K562 (cell line): Measurements from ENCODE around the gene C10orf95. TPM values are rescaled to one million over a fixed set of nuclear protein-coding genes. Genes with fewer than 3 reads are reported as not detected.

Source experiments
- ATAC-seq: fragments of 200-7000 bp; cut with Tn5 transposase; 3 replicates; pipeline ENCODE4 v1.9.1; 2020; ENCODE audit warnings: moderate library complexity
- BruUV-seq: library from RNA; stranded (reverse); fragments of 400-500 nt; replicated peaks from 2 replicates; lab custom pipeline; 2021; lab: Mats Ljungman, UMichigan
- CTCF ChIA-PET: fragments of 300-600 bp; formaldehyde crosslinking; extraction: SDS; loops from one replicate; lab custom pipeline; 2021; ENCODE audit warnings: low intra/inter-chr PET ratio; lab: Yijun Ruan, JAX
- POLR2A ChIA-PET: fragments of 300-600, 350-650 bp; sonication (Branson Sonifier 250); formaldehyde crosslinking; extraction: SDS; loops from one replicate; lab custom pipeline; 2021; ENCODE audit warnings: antibody characterized with exemption, inconsistent platforms; lab: Yijun Ruan, JAX
- DNase-seq, 4 experiments: peaks; one replicate each; pipeline versions ENCODE4 v3.0.0 to v3.0.0-alpha.2; 2011 to 2018; ENCODE audit warnings: low spot score in 3 of 4, mixed read lengths in 3 of 4; ENCODE audit errors: extremely low read depth in 1 of 4
- FAIRE-seq: peaks from 2 replicates; lab custom pipeline; 2011; peaks lifted over from hg19 to GRCh38; lab: Jason Lieb, UNC
- H2AFZ ChIP-seq: 2 replicates; pipeline ENCODE4 v1.6.0; 2011; ENCODE audit warnings: low read depth, low read length, control low read depth, inconsistent platforms
- H3K27ac ChIP-seq: fragments of 200-600 bp; 3 replicates; pipeline ENCODE4 v1.8.0; 2011; ENCODE audit warnings: low read depth, mild to moderate bottlenecking, control low read depth, inconsistent platforms, low read length, moderate library complexity, mixed read lengths; ENCODE audit errors: extremely low read depth
- H3K27me3 ChIP-seq, 2 experiments: fragments of 300-600 bp in 1 of 2; 2 replicates in 1 of 2; 3 replicates in 1 of 2; pipeline versions ENCODE4 v1.6.0 to v1.8.0; 2011; ENCODE audit warnings: inconsistent platforms in 2 of 2, low read length in 2 of 2, mild to moderate bottlenecking in 1 of 2, mixed read lengths in 1 of 2, moderate library complexity in 1 of 2; ENCODE audit not compliant: control insufficient read depth in 2 of 2, insufficient read depth in 2 of 2
- H3K36me3 ChIP-seq: fragments of 300-600 bp; 3 replicates; pipeline ENCODE4 v1.8.0; 2011; ENCODE audit warnings: mild to moderate bottlenecking, low read length, inconsistent platforms; ENCODE audit not compliant: control insufficient read depth, insufficient read depth
- H3K4me1 ChIP-seq, 2 experiments: fragments of 200-600 bp in 1 of 2; replicated peaks in 1 of 2; 2 replicates in 1 of 2; 3 replicates in 1 of 2; pipeline versions ENCODE4 v1.5.1 to v1.8.0; 2011; ENCODE audit warnings: inconsistent platforms in 2 of 2, low read length in 2 of 2, mild to moderate bottlenecking in 1 of 2, mixed read lengths in 1 of 2, moderate library complexity in 1 of 2; ENCODE audit not compliant: control insufficient read depth in 2 of 2, insufficient read depth in 2 of 2
- H3K4me2 ChIP-seq: 2 replicates; pipeline ENCODE4 v1.6.1; 2011; ENCODE audit warnings: low read length, control low read depth, inconsistent platforms, mixed read lengths; ENCODE audit not compliant: insufficient read depth
- H3K4me3 ChIP-seq: fragments of 200-600 bp; sonication (generic), shearing (Covaris generic); 2 replicates; pipeline ENCODE4 v1.5.1; 2016; ENCODE audit warnings: control low read depth, inconsistent platforms
- H3K79me2 ChIP-seq: fragments of 200-600 bp; 3 replicates; pipeline ENCODE4 v1.8.0; 2011; ENCODE audit warnings: low read length, inconsistent platforms; ENCODE audit not compliant: control insufficient read depth, insufficient read depth
- H3K9ac ChIP-seq, 2 experiments: 2 replicates each; pipeline versions ENCODE4 v1.6.0 to v1.6.1; 2011; ENCODE audit warnings: low read depth in 2 of 2, low read length in 2 of 2, control low read depth in 1 of 2, inconsistent platforms in 1 of 2, mild to moderate bottlenecking in 1 of 2, mixed read lengths in 1 of 2; ENCODE audit not compliant: insufficient read depth in 1 of 2
- H3K9me1 ChIP-seq: one replicate; pipeline ENCODE4 v1.6.0; 2011; ENCODE audit warnings: inconsistent platforms, mild to moderate bottlenecking, low read length, moderate library complexity; ENCODE audit not compliant: control insufficient read depth, insufficient read depth
- H3K9me3 ChIP-seq: replicated peaks from 2 replicates; pipeline ENCODE4 v1.5.1; 2011; ENCODE audit warnings: low read depth, low read length, inconsistent platforms; ENCODE audit not compliant: control insufficient read depth, insufficient read depth
- H4K20me1 ChIP-seq: replicated peaks from 2 replicates; pipeline ENCODE4 v1.6.1; 2011; ENCODE audit warnings: low read length, inconsistent platforms, mixed read lengths; ENCODE audit not compliant: control insufficient read depth, insufficient read depth
- MLLT1 ChIP-seq, 2 experiments: fragments of 450-650 bp; IDR thresholded peaks; 2 replicates each; pipeline ENCODE4 v1.6.1; 2016
- POLR2G ChIP-seq: fragments of 200-400 bp; formaldehyde crosslinking; IDR thresholded peaks from 2 replicates; pipeline ENCODE4 v1.6.1; 2017; ENCODE audit warnings: low read depth, mild to moderate bottlenecking, antibody characterized with exemption, low read length, moderate library complexity
- WGBS: fragments of 100-300 bp; shearing (Covaris generic); methylation state at CpG from one replicate; pipeline ENCODE4 v1.1.6; 2016; ENCODE audit warnings: low coverage, mixed read lengths; ENCODE audit not compliant: insufficient coverage; ENCODE audit errors: missing lambda C conversion rate; 5-methylcytosine and 5-hydroxymethylcytosine counted together
- in situ Hi-C: fragments of 300-500 bp; cut with MboI; formaldehyde crosslinking; loops from 4 replicates; pipeline ENCODE4 v1.15.0; 2018; ENCODE audit warnings: inconsistent platforms, mixed read lengths
- intact Hi-C: fragments of 100-400 bp; cut with micrococcal nuclease; formaldehyde crosslinking; loops from 2 replicates; pipeline ENCODE4 v1.14.2; 2022
- microRNA counts: library from miRNA; unstranded; fragments of <30 nt; microRNA quantifications from one replicate; lab custom pipeline; 2016
- microRNA-seq: library from miRNA; unstranded; fragments of <30 nt; microRNA quantifications from one replicate; pipeline ENCODE4, GENCODE V29; 2018; ENCODE audit warnings: borderline microRNAs expressed
- polyA plus RNA-seq, 8 experiments: library from polyadenylated mRNA; depleted of rRNA in 4 of 8; stranded (reverse) in 5 of 8; unstranded in 3 of 8; fragments of >200 nt; fragmentation: Nextera tagmentation in 2 of 8; fragmentation: Illumina TruSeq in 1 of 8; extraction: Ambion mirVana in 2 of 8; extraction: Trizol in 1 of 8; gene quantifications; 2 replicates each; pipeline versions ENCODE4 v1.2.1 to v1.2.3, GENCODE V29; 2011 to 2014; ENCODE audit warnings: inconsistent platforms in 1 of 8, missing spikeins in 1 of 8
- small RNA-seq: library from RNA; depleted of rRNA; stranded (forward); fragments of <200 nt; gene quantifications from one replicate; pipeline ENCODE3, GENCODE V24; 2014
- total RNA-seq, 7 experiments: library from RNA; depleted of rRNA in 6 of 7; stranded (reverse); fragments of >200 nt in 6 of 7; fragmentation: Illumina TruSeq in 2 of 7; extraction: Trizol in 2 of 7; gene quantifications; 2 replicates each; pipeline versions ENCODE4 v1.2.1 to v1.2.3, GENCODE V29; 2011 to 2021; ENCODE audit warnings: low replicate concordance in 1 of 7

Gene C10orf95
- total and polyA plus RNA-seq, 9 of the 15 experiments (the other 6 are each of a cell fraction or from before 2014, with no cell fraction given) = 0.03 to 0.41 (median 0.17) TPM; not detected in 1

GRCh38 chr10:102400076-102400475 lies 51.3 kb downstream of the C10orf95 start:
- Histone ChIP-seq H3K27me3 (no peaks in the 10 kb centered on the region), H3K9me3 (no peaks in the 10 kb centered on the region), H3K4me2 (peak overlapping the region; percentile 72; the same call in 1 of the 2 replicates), H3K79me2 (peaks cover 7% of the 10 kb centered on the region; the same call in 1 of the 3 replicates), H3K4me1 (peaks cover 17 to 62% of the 10 kb centered on the region in 2 experiments; a peak in 4 of 5 replicates), H4K20me1 (no peaks in the 10 kb centered on the region), H3K4me3 (no peak overlapping the region), H3K9ac (peak overlapping the region in 1 of 2 experiments; percentile 91; a peak in 2 of 4 replicates), H3K9me1 (no peaks in the 10 kb centered on the region), H2AFZ (no peak overlapping the region; the same call in 1 of the 2 replicates), H3K27ac (no peak overlapping the region; the same call in 2 of the 3 replicates), H3K36me3 (peaks cover 16% of the 10 kb centered on the region; the same call in 1 of the 3 replicates)
- TF ChIP-seq POLR2G (0 out of 2 replicates have a peak, but pooled peaks have one; percentile 27), MLLT1 (IDR thresholded peaks at IDR 0.05) (no peak)
- FAIRE-seq (no peak), ATAC-seq (no peak), DNase-seq (no peak)
- ChIA-PET CTCF (interaction anchor here (2.0 kb wide), 1 partner anchor 170 kb away, joined by 12 read pairs; no protein-coding TSS in a partner anchor), POLR2A (interaction anchor here (0.6 to 1.1 kb wide), 4 partner anchors 156 to 1107 kb away, joined by 3 to 4 read pairs (median 4); no protein-coding TSS in a partner anchor)
- intact Hi-C loops = no loop called here
- WGBS = 68% methylated on average over 12 of the region's 17 CpGs
- no TSS peak for BruUV-seq
- in situ Hi-C loops = no loop called here

MicroRNAs within 50 kb of the gene (microRNA counts, 767-probe panel; counts per million panel counts)
- microRNA hsa-miR-146b-3p (lab: Ali Mortazavi, UCI) (499 counts per million, percentile 9 among the panel's probes with 10 or more counts), microRNA hsa-miR-146b-5p (lab: Ali Mortazavi, UCI) (4,555 counts per million, percentile 86 among the panel's probes with 10 or more counts)

Small RNA genes lying within 50 kb of the gene (microRNA-seq; reads per million reads assigned to microRNA genes)
- 5,254 reads per million, percentile 98 among the genes with 10 or more reads in this experiment for gene MIR146B

Small RNA genes lying within 50 kb of the gene (small RNA-seq; reads per million reads assigned to genes)
- 25,897 reads per million, percentile 100 among the genes with 10 or more reads in this experiment for gene MIR146B

Other genes with a start within 250 kb of the C10orf95 start
Only the 7 nearest of the 10 such genes appear.
- gene NFKB2, start 55.8 kb downstream of the C10orf95 start, total RNA-seq (2014; rRNA removed) = 14.7 and 19.3 TPM in 2 replicates
- gene NFKB2, start 55.8 kb downstream of the C10orf95 start, total RNA-seq (2014; rRNA removed; fragmentation: Illumina TruSeq; extraction: Trizol) = 5.7 and 6.0 TPM in 2 replicates
- gene NFKB2, start 55.8 kb downstream of the C10orf95 start, total RNA-seq (2015; rRNA removed; fragmentation: Illumina TruSeq; extraction: Trizol) = 4.2 and 5.3 TPM in 2 replicates
- 20.3 and 20.6 TPM in 2 replicates for gene NFKB2, start 55.8 kb downstream of the C10orf95 start, total RNA-seq (2021)
- 7.9 and 9.7 TPM in 2 replicates for gene NFKB2, start 55.8 kb downstream of the C10orf95 start, polyA plus RNA-seq (2011; rRNA removed)
- gene NFKB2, start 55.8 kb downstream of the C10orf95 start, polyA plus RNA-seq (2014; fragmentation: Illumina TruSeq; extraction: Trizol) = 9.4 and 11.4 TPM in 2 replicates
- under 1 TPM; 0.07 to 0.11 TPM for gene NFKB2, start 55.8 kb downstream of the C10orf95 start, polyA plus RNA-seq (2014; fragmentation: Nextera tagmentation; extraction: Ambion mirVana)
- 12.2 and 15.3 TPM in 2 replicates for gene NFKB2, start 55.8 kb downstream of the C10orf95 start, polyA plus RNA-seq (2014; rRNA removed)
- 0.54 and 1.1 TPM in 2 replicates for gene PSD, start 32.8 kb downstream of the C10orf95 start, total RNA-seq (2014; rRNA removed)
- 0.10 and 0.11 TPM in 2 replicates for gene PSD, start 32.8 kb downstream of the C10orf95 start, total RNA-seq (2014; rRNA removed; fragmentation: Illumina TruSeq; extraction: Trizol)
- gene PSD, start 32.8 kb downstream of the C10orf95 start, total RNA-seq (2015; rRNA removed; fragmentation: Illumina TruSeq; extraction: Trizol) = 0.54 and 0.60 TPM in 2 replicates
- 1.5 and 1.7 TPM in 2 replicates for gene PSD, start 32.8 kb downstream of the C10orf95 start, total RNA-seq (2021)
- 0.89 and 1.6 TPM in 2 replicates for gene PSD, start 32.8 kb downstream of the C10orf95 start, polyA plus RNA-seq (2011; rRNA removed)
- 0.40 and 0.64 TPM in 2 replicates for gene PSD, start 32.8 kb downstream of the C10orf95 start, polyA plus RNA-seq (2014; fragmentation: Illumina TruSeq; extraction: Trizol)
- not detected for gene PSD, start 32.8 kb downstream of the C10orf95 start, polyA plus RNA-seq (2014; fragmentation: Nextera tagmentation; extraction: Ambion mirVana)
- gene PSD, start 32.8 kb downstream of the C10orf95 start, polyA plus RNA-seq (2014; rRNA removed) = 0.89 and 1.5 TPM in 2 replicates
- 25.8 and 27.4 TPM in 2 replicates for gene FBXL15, start 30.7 kb downstream of the C10orf95 start, total RNA-seq (2014; rRNA removed)
- 0.80 and 1.2 TPM in 2 replicates for gene FBXL15, start 30.7 kb downstream of the C10orf95 start, total RNA-seq (2014; rRNA removed; fragmentation: Illumina TruSeq; extraction: Trizol)
- gene FBXL15, start 30.7 kb downstream of the C10orf95 start, total RNA-seq (2015; rRNA removed; fragmentation: Illumina TruSeq; extraction: Trizol) = 4.1 and 4.5 TPM in 2 replicates
- gene FBXL15, start 30.7 kb downstream of the C10orf95 start, total RNA-seq (2021) = 19.5 and 25.4 TPM in 2 replicates
- 3.5 and 5.6 TPM in 2 replicates for gene FBXL15, start 30.7 kb downstream of the C10orf95 start, polyA plus RNA-seq (2011; rRNA removed)
- 1.4 and 3.1 TPM in 2 replicates for gene FBXL15, start 30.7 kb downstream of the C10orf95 start, polyA plus RNA-seq (2014; fragmentation: Illumina TruSeq; extraction: Trizol)
- gene FBXL15, start 30.7 kb downstream of the C10orf95 start, polyA plus RNA-seq (2014; fragmentation: Nextera tagmentation; extraction: Ambion mirVana) = under 1 TPM; 0.08 to 0.31 TPM
- gene FBXL15, start 30.7 kb downstream of the C10orf95 start, polyA plus RNA-seq (2014; rRNA removed) = 24.0 and 25.9 TPM in 2 replicates
- gene CUEDC2, start 19.0 kb downstream of the C10orf95 start, total RNA-seq (2014; rRNA removed) = 35.9 and 37.0 TPM in 2 replicates
- 13.5 and 17.8 TPM in 2 replicates for gene CUEDC2, start 19.0 kb downstream of the C10orf95 start, total RNA-seq (2014; rRNA removed; fragmentation: Illumina TruSeq; extraction: Trizol)
- 19.9 and 21.0 TPM in 2 replicates for gene CUEDC2, start 19.0 kb downstream of the C10orf95 start, total RNA-seq (2015; rRNA removed; fragmentation: Illumina TruSeq; extraction: Trizol)
- gene CUEDC2, start 19.0 kb downstream of the C10orf95 start, total RNA-seq (2021) = 36.0 and 40.1 TPM in 2 replicates
- 27.4 and 34.9 TPM in 2 replicates for gene CUEDC2, start 19.0 kb downstream of the C10orf95 start, polyA plus RNA-seq (2011; rRNA removed)
- 44.5 and 48.9 TPM in 2 replicates for gene CUEDC2, start 19.0 kb downstream of the C10orf95 start, polyA plus RNA-seq (2014; fragmentation: Illumina TruSeq; extraction: Trizol)
- 10 to 100 TPM in 1 of 2 experiments, 1 to 10 TPM in 1; 8.5 to 17.0 TPM for gene CUEDC2, start 19.0 kb downstream of the C10orf95 start, polyA plus RNA-seq (2014; fragmentation: Nextera tagmentation; extraction: Ambion mirVana)
- 45.6 and 48.3 TPM in 2 replicates for gene CUEDC2, start 19.0 kb downstream of the C10orf95 start, polyA plus RNA-seq (2014; rRNA removed)
- 47.8 and 49.1 TPM in 2 replicates for gene ACTR1A, start 51.2 kb upstream of the C10orf95 start, total RNA-seq (2014; rRNA removed)
- 39.8 and 43.6 TPM in 2 replicates for gene ACTR1A, start 51.2 kb upstream of the C10orf95 start, total RNA-seq (2014; rRNA removed; fragmentation: Illumina TruSeq; extraction: Trizol)
- gene ACTR1A, start 51.2 kb upstream of the C10orf95 start, total RNA-seq (2015; rRNA removed; fragmentation: Illumina TruSeq; extraction: Trizol) = 47.7 and 52.5 TPM in 2 replicates
- gene ACTR1A, start 51.2 kb upstream of the C10orf95 start, total RNA-seq (2021) = 56.7 and 60.5 TPM in 2 replicates
- 77.2 and 80.3 TPM in 2 replicates for gene ACTR1A, start 51.2 kb upstream of the C10orf95 start, polyA plus RNA-seq (2011; rRNA removed)
- gene ACTR1A, start 51.2 kb upstream of the C10orf95 start, polyA plus RNA-seq (2014; fragmentation: Illumina TruSeq; extraction: Trizol) = 60.2 and 60.9 TPM in 2 replicates
- 10 to 100 TPM; 36.3 to 44.1 TPM for gene ACTR1A, start 51.2 kb upstream of the C10orf95 start, polyA plus RNA-seq (2014; fragmentation: Nextera tagmentation; extraction: Ambion mirVana)
- 49.6 and 60.5 TPM in 2 replicates for gene ACTR1A, start 51.2 kb upstream of the C10orf95 start, polyA plus RNA-seq (2014; rRNA removed)
- 0.82 and 1.3 TPM in 2 replicates for gene SUFU, start 52.4 kb upstream of the C10orf95 start, total RNA-seq (2014; rRNA removed)
- 0.67 and 0.69 TPM in 2 replicates for gene SUFU, start 52.4 kb upstream of the C10orf95 start, total RNA-seq (2014; rRNA removed; fragmentation: Illumina TruSeq; extraction: Trizol)
- 0.76 and 0.90 TPM in 2 replicates for gene SUFU, start 52.4 kb upstream of the C10orf95 start, total RNA-seq (2015; rRNA removed; fragmentation: Illumina TruSeq; extraction: Trizol)
- 6.3 and 6.8 TPM in 2 replicates for gene SUFU, start 52.4 kb upstream of the C10orf95 start, total RNA-seq (2021)
- gene SUFU, start 52.4 kb upstream of the C10orf95 start, polyA plus RNA-seq (2011; rRNA removed) = 1.8 and 2.6 TPM in 2 replicates
- gene SUFU, start 52.4 kb upstream of the C10orf95 start, polyA plus RNA-seq (2014; fragmentation: Illumina TruSeq; extraction: Trizol) = 4.5 and 4.8 TPM in 2 replicates
- gene SUFU, start 52.4 kb upstream of the C10orf95 start, polyA plus RNA-seq (2014; fragmentation: Nextera tagmentation; extraction: Ambion mirVana) = under 1 TPM; 0.59 to 0.78 TPM
- gene SUFU, start 52.4 kb upstream of the C10orf95 start, polyA plus RNA-seq (2014; rRNA removed) = 2.4 and 2.8 TPM in 2 replicates
- 13.4 and 14.1 TPM in 2 replicates for gene TRIM8, start 192.9 kb upstream of the C10orf95 start, total RNA-seq (2014; rRNA removed)
- gene TRIM8, start 192.9 kb upstream of the C10orf95 start, total RNA-seq (2014; rRNA removed; fragmentation: Illumina TruSeq; extraction: Trizol) = 7.3 and 7.5 TPM in 2 replicates
- gene TRIM8, start 192.9 kb upstream of the C10orf95 start, total RNA-seq (2015; rRNA removed; fragmentation: Illumina TruSeq; extraction: Trizol) = 8.9 and 9.7 TPM in 2 replicates
- gene TRIM8, start 192.9 kb upstream of the C10orf95 start, total RNA-seq (2021) = 26.0 and 27.2 TPM in 2 replicates
- gene TRIM8, start 192.9 kb upstream of the C10orf95 start, polyA plus RNA-seq (2011; rRNA removed) = 9.1 and 11.2 TPM in 2 replicates
- 11.3 and 21.4 TPM in 2 replicates for gene TRIM8, start 192.9 kb upstream of the C10orf95 start, polyA plus RNA-seq (2014; fragmentation: Illumina TruSeq; extraction: Trizol)
- gene TRIM8, start 192.9 kb upstream of the C10orf95 start, polyA plus RNA-seq (2014; fragmentation: Nextera tagmentation; extraction: Ambion mirVana) = 1 to 10 TPM; 1.7 to 3.2 TPM
- gene TRIM8, start 192.9 kb upstream of the C10orf95 start, polyA plus RNA-seq (2014; rRNA removed) = 12.6 and 20.4 TPM in 2 replicates